Eye (tissue), 1 donor: ENCODE results near the gene RPRML.
"Not testable (repeated sequence)": the region's sequence is repeated elsewhere in the genome, so short reads cannot be mapped to it uniquely, and the experiment has no call there.

ENCODE experiments used
- DNase-seq: peaks from one replicate; pipeline ENCODE4 v3.0.0-alpha.2; 2015

RPRML gene

GRCh38 chr17:46979147-46979863 is at the start of gene RPRML:
Gene RPRML (minus strand): TSS chr17:46979253. CDS start chr17:46979007, 246 bp downstream.
- DNase-seq: peak; percentile 59

GRCh38 chr17:47016966-47017365 is 37.9 kb upstream of the RPRML start:
- not testable (repeated sequence) for DNase-seq

GRCh38 chr17:47013341-47013740 is 34.3 kb upstream of the RPRML start:
- DNase-seq: no peak

- DNase-seq: no peak
Measured at GRCh38 chr17:47012457-47012856, 33.4 kb upstream of the RPRML start.

GRCh38 chr17:47009759-47010594 is 30.9 kb upstream of the RPRML start:
- no peak for DNase-seq

GRCh38 chr17:47004906-47005305 is 25.9 kb upstream of the RPRML start:
- no peak for DNase-seq

- DNase-seq: not testable (repeated sequence)
Measured at GRCh38 chr17:47003864-47004263, 24.8 kb upstream of the RPRML start.

- no peak for DNase-seq
Measured at GRCh38 chr17:46995841-46996571, 17.0 kb upstream of the RPRML start.

- DNase-seq: no peak
Measured at GRCh38 chr17:46994993-46995392, 15.9 kb upstream of the RPRML start.

- no peak for DNase-seq
Measured at GRCh38 chr17:46991617-46992016, 12.6 kb upstream of the RPRML start.

- DNase-seq: no peak
Measured at GRCh38 chr17:46989637-46990431, 10.8 kb upstream of the RPRML start.

GRCh38 chr17:46987927-46988326 is 8.9 kb upstream of the RPRML start:
- not testable (repeated sequence) for DNase-seq

- DNase-seq: no peak
Measured at GRCh38 chr17:46986366-46986765, 7.3 kb upstream of the RPRML start.

GRCh38 chr17:46984892-46985291 is 5.8 kb upstream of the RPRML start:
- DNase-seq: no peak

GRCh38 chr17:46984341-46984740 is 5.3 kb upstream of the RPRML start:
- no peak for DNase-seq

GRCh38 chr17:46983782-46984181 is 4.7 kb upstream of the RPRML start:
- DNase-seq: no peak

- DNase-seq: no peak
Measured at GRCh38 chr17:46982577-46982976, 3.5 kb upstream of the RPRML start.

GRCh38 chr17:46978489-46979146 is 435 bp downstream of the RPRML start:
- DNase-seq: peak; percentile 54

GRCh38 chr17:46977750-46978488 is 1.1 kb downstream of the RPRML start:
- peak; percentile 57 for DNase-seq

- peak; percentile 84 for DNase-seq
Measured at GRCh38 chr17:46977348-46977747, 1.7 kb downstream of the RPRML start.

- no peak for DNase-seq
Measured at GRCh38 chr17:46976626-46977270, 2.3 kb downstream of the RPRML start.
